ENCODE results near the gene CSPG5.

Gene CSPG5

GRCh38 chr3:47554335-47554734 lies 24.3 kb downstream of the CSPG5 start:
- no peak overlapping the region for H3K27ac ChIP-seq (ENCODE audit: extremely low read depth, low read depth, low read length)
- no peaks in the 10 kb centered on the region for H3K4me1 ChIP-seq (ENCODE audit: control insufficient read depth, insufficient read depth, low read length)
- ChIA-PET POLR2A (interaction anchor here (0.6 kb wide), 1 partner anchor 22 kb away, joined by 5 read pairs; no protein-coding TSS in a partner anchor), CTCF (no interaction called here)
- H3K4me3 ChIP-seq (ENCODE audit: low read depth, low read length) = no peak overlapping the region
- no peaks in the 10 kb centered on the region for H3K9me3 ChIP-seq (ENCODE audit: control insufficient read depth, insufficient read depth, low read depth, low read length)
- TF ChIP-seq ZNF350 (tag by site-specific recombination; IDR thresholded peaks at IDR 0.05) = no peak
- no peak for TF ChIP-seq INSM2 (tag by site-specific recombination; IDR thresholded peaks at IDR 0.05)
- no peak for TF ChIP-seq FEZF1 (tag by site-specific recombination; IDR thresholded peaks at IDR 0.05)
- no peak for TF ChIP-seq ZNF76 (tag by site-specific recombination; IDR thresholded peaks at IDR 0.05; ENCODE audit: borderline replicate concordance, low read depth)
- no peak for TF ChIP-seq ZNF544 (tag by site-specific recombination; IDR thresholded peaks at IDR 0.05)
- TF ChIP-seq SETDB1 (IDR thresholded peaks at IDR 0.05; ENCODE audit: insufficient read length, low read length) = no peak
- no peak for TF ChIP-seq ZNF785 (tag by site-specific recombination; IDR thresholded peaks at IDR 0.05)
- TF ChIP-seq ZNF266 (tag by site-specific recombination; IDR thresholded peaks at IDR 0.05; ENCODE audit: low read depth) = no peak
- no peak for TF ChIP-seq SCRT2 (tag by site-specific recombination; IDR thresholded peaks at IDR 0.05)
- no peak for TF ChIP-seq ZNF514 (tag by site-specific recombination; IDR thresholded peaks at IDR 0.05)
- TF ChIP-seq ZNF341 (tag by site-specific recombination; IDR thresholded peaks at IDR 0.05; ENCODE audit: low read depth) = no peak
- no peak for TF ChIP-seq ZNF610 (tag by site-specific recombination; IDR thresholded peaks at IDR 0.05; ENCODE audit: borderline replicate concordance)
- no peaks in the 10 kb centered on the region for H3K36me3 ChIP-seq (ENCODE audit: control insufficient read depth in 2 of 2, insufficient read depth in 1 of 2, low read length in 2 of 2)

DNA sequence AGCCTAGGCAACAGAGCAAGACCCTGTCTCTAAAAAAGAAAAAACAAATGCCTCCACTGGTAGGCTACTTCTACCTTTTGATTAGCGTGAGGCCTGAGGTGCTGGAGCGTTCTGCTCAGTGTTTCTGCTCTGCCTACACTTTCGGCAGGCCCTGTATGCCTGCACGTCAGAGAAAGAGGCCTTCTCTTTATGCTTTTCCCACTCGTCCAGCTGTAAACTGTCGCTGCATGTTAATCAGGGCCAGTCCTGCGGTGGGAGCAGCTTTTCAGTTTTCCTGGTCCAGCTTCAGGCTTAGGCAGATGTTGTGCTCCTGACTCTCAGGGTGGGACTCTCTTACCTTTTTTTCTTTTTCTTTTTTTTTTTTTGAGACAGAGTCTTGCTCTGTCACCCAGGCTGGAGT lies 25.3 kb downstream of the CSPG5 start:
- no peak overlapping the region for H3K27ac ChIP-seq (ENCODE audit: extremely low read depth, low read depth, low read length)
- no peaks in the 10 kb centered on the region for H3K9me3 ChIP-seq (ENCODE audit: control insufficient read depth, insufficient read depth, low read depth, low read length)
- POLR2A ChIA-PET = no interaction called here
- TF ChIP-seq ZNF555 (tag by site-specific recombination; conservative IDR thresholded peaks at IDR 0.05) = no peak
- TF ChIP-seq ZNF341 (tag by site-specific recombination; IDR thresholded peaks at IDR 0.05; ENCODE audit: low read depth) = no peak
- no peak for TF ChIP-seq ZNF843 (tag by site-specific recombination; IDR thresholded peaks at IDR 0.05)
- TF ChIP-seq ZNF302 (tag by site-specific recombination; IDR thresholded peaks at IDR 0.05; ENCODE audit: low read depth) = no peak
- TF ChIP-seq ZFP69B (tag by site-specific recombination; IDR thresholded peaks at IDR 0.05) = no peak
- TF ChIP-seq ZNF785 (tag by site-specific recombination; IDR thresholded peaks at IDR 0.05) = no peak
- TF ChIP-seq ZNF211 (tag by site-specific recombination; IDR thresholded peaks at IDR 0.05; ENCODE audit: low read depth) = no peak
- no peak for TF ChIP-seq REST (tag by site-specific recombination; IDR thresholded peaks at IDR 0.05)
- no peak for TF ChIP-seq PATZ1 (tag by site-specific recombination; IDR thresholded peaks at IDR 0.05)
- H3K4me1 ChIP-seq (ENCODE audit: control insufficient read depth, insufficient read depth, low read length) = no peaks in the 10 kb centered on the region
- no peaks in the 10 kb centered on the region for H3K36me3 ChIP-seq (ENCODE audit: control insufficient read depth in 2 of 2, insufficient read depth in 1 of 2, low read length in 2 of 2)
- CTCF ChIA-PET = interaction anchor here (0.7 kb wide), 1 partner anchor 158 kb away, joined by 3 read pairs; no protein-coding TSS in a partner anchor
- H3K4me3 ChIP-seq (ENCODE audit: low read depth, low read length) = no peak overlapping the region
